C4-2B (cell line): ENCODE measurements around the gene PPP1R10.

Experiments
- ZFX ChIP-seq: fragments of 450-650 bp; IDR thresholded peaks from 2 replicates; pipeline ENCODE4 v1.6.1; 2017
- TF ChIP-seq, protein P1 (sequence below): fragments of 450-650 bp; conservative IDR thresholded peaks from 2 replicates; pipeline ENCODE4 v1.5.1; 2017; ENCODE audit warnings: mild to moderate bottlenecking

DNA sequence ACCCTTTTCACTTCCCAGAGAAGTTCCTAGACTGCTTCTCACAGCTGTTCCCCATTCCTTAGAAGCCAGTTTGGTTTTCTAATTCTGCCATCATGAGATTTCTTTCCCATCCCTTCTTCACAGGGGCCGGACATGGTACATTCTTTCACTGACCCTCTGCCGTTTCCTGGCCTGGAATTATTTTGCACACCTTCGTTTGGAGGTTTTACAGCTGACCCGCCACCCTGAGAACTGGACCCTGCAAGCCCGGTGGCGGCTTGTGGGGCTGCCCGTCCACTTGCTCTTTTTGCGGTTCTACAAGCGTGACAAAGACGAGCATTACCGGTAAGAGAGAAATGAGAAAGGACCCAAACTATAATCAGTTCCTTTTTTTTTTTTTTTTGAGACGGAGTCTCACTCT is 34.1 kb upstream of the PPP1R10 start:
- TF ChIP-seq, protein P1, sequence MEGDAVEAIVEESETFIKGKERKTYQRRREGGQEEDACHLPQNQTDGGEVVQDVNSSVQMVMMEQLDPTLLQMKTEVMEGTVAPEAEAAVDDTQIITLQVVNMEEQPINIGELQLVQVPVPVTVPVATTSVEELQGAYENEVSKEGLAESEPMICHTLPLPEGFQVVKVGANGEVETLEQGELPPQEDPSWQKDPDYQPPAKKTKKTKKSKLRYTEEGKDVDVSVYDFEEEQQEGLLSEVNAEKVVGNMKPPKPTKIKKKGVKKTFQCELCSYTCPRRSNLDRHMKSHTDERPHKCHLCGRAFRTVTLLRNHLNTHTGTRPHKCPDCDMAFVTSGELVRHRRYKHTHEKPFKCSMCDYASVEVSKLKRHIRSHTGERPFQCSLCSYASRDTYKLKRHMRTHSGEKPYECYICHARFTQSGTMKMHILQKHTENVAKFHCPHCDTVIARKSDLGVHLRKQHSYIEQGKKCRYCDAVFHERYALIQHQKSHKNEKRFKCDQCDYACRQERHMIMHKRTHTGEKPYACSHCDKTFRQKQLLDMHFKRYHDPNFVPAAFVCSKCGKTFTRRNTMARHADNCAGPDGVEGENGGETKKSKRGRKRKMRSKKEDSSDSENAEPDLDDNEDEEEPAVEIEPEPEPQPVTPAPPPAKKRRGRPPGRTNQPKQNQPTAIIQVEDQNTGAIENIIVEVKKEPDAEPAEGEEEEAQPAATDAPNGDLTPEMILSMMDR = no peak
- no peak for TF ChIP-seq ZFX
